ENCODE results near the gene EPAS1.

DNA sequence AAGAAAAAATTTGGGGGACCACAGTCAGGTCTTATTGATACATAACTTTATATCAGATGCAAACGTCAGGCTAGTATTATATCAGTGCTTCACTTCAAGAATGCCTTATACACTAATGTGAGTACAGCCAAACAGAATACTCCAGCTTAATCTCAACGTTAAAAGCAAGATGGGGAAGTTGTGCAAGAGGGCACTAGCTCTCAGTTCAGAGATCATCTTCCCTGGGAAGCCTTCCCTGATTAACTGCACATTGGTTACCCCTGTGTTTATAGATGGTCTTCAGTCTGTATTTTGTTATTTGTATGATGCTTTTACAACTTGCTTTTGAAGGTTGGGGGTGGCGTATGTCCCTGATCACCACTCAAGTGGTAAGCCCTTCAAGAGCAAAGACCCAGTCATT is 11.4 kb downstream of the EPAS1 start:
- TF ChIP-seq POLR2A (IDR thresholded peaks at IDR 0.05; ENCODE audit: low read length) (no peak), GATA1 (IDR thresholded peaks at IDR 0.05; ENCODE audit: low read depth, low read length) (no peak)

Data from erythroblast (primary cell).